ENCODE measurements around the gene SRGAP2B. TPM values are rescaled to one million over a fixed set of nuclear protein-coding genes. Genes with fewer than 3 reads are reported as not detected.
"Not testable (repeated sequence)": the region's sequence is repeated elsewhere in the genome, so short reads cannot be mapped to it uniquely, and the experiment has no call there.

Gene SRGAP2B
- total and polyA plus RNA-seq, 2 donors (not counting 3 experiments of a cell fraction or from before 2014, with no cell fraction given), result 13.4 to 75.2 TPM

- H3K4me3 ChIP-seq (replicated peaks in 1 of 3; ENCODE audit: insufficient read depth in 1 of 3, low read depth in 1 of 3, low read length in 3 of 3); H3K27me3 ChIP-seq (ENCODE audit: control insufficient read depth in 2 of 2, insufficient read depth in 2 of 2, low read length in 2 of 2); H3K79me2 ChIP-seq (ENCODE audit: control insufficient read depth, insufficient read depth, low read length); H3K9me1 ChIP-seq (replicated peaks; ENCODE audit: control insufficient read depth, extremely low read depth, insufficient read depth, low read length); H3K4me2 ChIP-seq (ENCODE audit: insufficient read depth, low read length); H2AFZ ChIP-seq (ENCODE audit: low read depth, low read length); H3K9me3 ChIP-seq (replicated peaks; ENCODE audit: control insufficient read depth, insufficient read depth, low read length); FAIRE-seq; H3K9ac ChIP-seq (replicated peaks; ENCODE audit: extremely low read depth, insufficient read depth, low read length); dilution Hi-C loops (cut with MboI; ENCODE audit: extremely low pct_ligation_motif_present, low sequenced_read_pairs); H4K20me1 ChIP-seq (replicated peaks; ENCODE audit: control insufficient read depth, extremely low read depth, insufficient read depth, low read length); H3K4me1 ChIP-seq (ENCODE audit: control insufficient read depth, extremely low read depth, insufficient read depth, low read length); intact Hi-C loops (cut with micrococcal nuclease); DNase-seq (ENCODE audit: low read depth, low spot score); BruUV-seq (replicated peaks); POLR2A ChIA-PET; H3K36me3 ChIP-seq (ENCODE audit: control insufficient read depth in 2 of 2, extremely low read depth in 1 of 2, insufficient read depth in 2 of 2, low read length in 2 of 2); CTCF ChIA-PET; H3K27ac ChIP-seq (ENCODE audit: insufficient read depth, low read depth, low read length): not testable (repeated sequence)
These were observed 236.5 kb downstream of the SRGAP2B start for GRCh38 chr1:144858607-144859006.

Small RNA genes lying within 50 kb of the gene (small RNA-seq; reads per million reads assigned to genes)
- gene AC242498.1 (ENCODE audit: insufficient read depth, insufficient read length, low read depth, low replicate concordance), result not detected

Other genes starting within 250 kb of the SRGAP2B start
- 3.2 and 3.3 TPM in 2 replicates for gene FAM72D, start 646 bp upstream of the SRGAP2B start, total RNA-seq
- 0.49 and 1.2 TPM in 2 replicates for gene FAM72D, start 646 bp upstream of the SRGAP2B start, polyA plus RNA-seq
- not detected in 2 replicates for gene PPIAL4D, start 146.8 kb upstream of the SRGAP2B start, total RNA-seq
- not detected in 2 replicates for gene PPIAL4D, start 146.8 kb upstream of the SRGAP2B start, polyA plus RNA-seq

Measured in endothelial cell of umbilical vein (primary cell).